Testis (tissue), 3 donors: ENCODE measurements around the gene SETD7. TPM values are rescaled to one million over a fixed set of nuclear protein-coding genes. Genes with fewer than 3 reads are reported as not detected.

Experiments
- DNase-seq: peaks from one replicate; pipeline ENCODE4 v3.0.0-alpha.2; 2019
- H3K27ac ChIP-seq, 2 donors: fragments of 200-600 bp; sonication (generic); one replicate each; pipeline ENCODE4 v1.5.1; 2019
- H3K27me3 ChIP-seq: fragments of 200-600 bp; sonication (generic); one replicate; pipeline ENCODE4 v1.5.1; 2019
- H3K36me3 ChIP-seq: fragments of 200-600 bp; sonication (generic); one replicate; pipeline ENCODE4 v1.5.1; 2017; ENCODE audit warnings: low read depth; ENCODE audit errors: missing control alignments
- H3K4me1 ChIP-seq: fragments of 200-600 bp; sonication (generic); one replicate; pipeline ENCODE4 v1.5.1; 2019
- H3K4me3 ChIP-seq, 2 donors: fragments of 200-600 bp; sonication (generic); one replicate each; pipeline ENCODE4 v1.5.1; 2017 to 2019
- H3K9me3 ChIP-seq: fragments of 200-600 bp; sonication (generic); one replicate; pipeline ENCODE4 v1.5.1; 2017
- POLR2A ChIP-seq: fragments of 450-650 bp; IDR thresholded peaks from one replicate; pipeline ENCODE4 v1.6.1; 2017; ENCODE audit warnings: antibody characterized with exemption, mild to moderate bottlenecking, moderate library complexity
- whole genome bisulfite sequencing, 2 donors: methylation state at CpG; one replicate each; pipeline ENCODE4 v1.1.5; 2018; 5-methylcytosine and 5-hydroxymethylcytosine counted together
- intact Hi-C: fragments of 100-400 bp; cut with DNase I; formaldehyde crosslinking; loops from one replicate; pipeline ENCODE4 v1.15.1; 2023; ENCODE audit warnings: low total_unique reads
- polyA plus RNA-seq: library from polyadenylated mRNA; stranded (reverse); fragments of 350-450 nt; fragmentation: Illumina TruSeq; extraction: RNeasy Lipid Tissue Mini Kit (QIAGEN cat#74804); gene quantifications from one replicate; pipeline ENCODE4 v1.2.3, GENCODE V29; 2014; ENCODE audit warnings: low read depth, low replicate concordance; ENCODE audit not compliant: insufficient read depth
- total RNA-seq, 2 donors: library from RNA; depleted of rRNA; stranded (reverse); fragments of >200 nt; gene quantifications; one replicate each; pipeline ENCODE4 v1.2.3, GENCODE V29; 2016
- TF ChIP-seq, protein P1 (sequence below), 3 experiments: fragments of 450-650 bp in 2 of 3; fragments of 200-600 bp in 1 of 3; sonication (generic) in 1 of 3; IDR thresholded peaks; one replicate each; pipeline ENCODE4 v1.5.1; 2016 to 2019; ENCODE audit warnings: antibody characterized with exemption in 3 of 3, mild to moderate bottlenecking in 2 of 3, moderate library complexity in 1 of 3

Gene SETD7
- total and polyA plus RNA-seq, 3 donors from 2014 or later: 39.1 to 66.5 (median 65.7) TPM

DNA sequence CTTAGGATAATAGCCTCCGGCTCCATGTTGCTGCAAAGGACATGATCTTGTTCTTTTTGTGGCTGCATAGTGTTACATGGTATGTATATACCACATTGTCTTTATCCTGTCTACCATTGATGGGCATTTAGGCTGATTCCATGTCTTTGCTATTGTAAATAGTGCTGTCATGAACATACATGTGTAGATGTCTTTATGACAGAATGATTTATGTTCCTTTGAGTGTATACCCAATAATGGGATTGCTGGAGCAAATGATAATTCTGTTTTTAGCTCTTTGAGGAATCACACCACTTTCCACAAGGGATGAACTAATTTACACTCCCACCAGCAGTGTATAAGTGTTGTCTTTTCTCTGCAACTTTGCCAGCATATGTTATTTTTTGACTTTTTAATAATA, 97.5 kb downstream of the SETD7 start:
- TF ChIP-seq, protein P1, sequence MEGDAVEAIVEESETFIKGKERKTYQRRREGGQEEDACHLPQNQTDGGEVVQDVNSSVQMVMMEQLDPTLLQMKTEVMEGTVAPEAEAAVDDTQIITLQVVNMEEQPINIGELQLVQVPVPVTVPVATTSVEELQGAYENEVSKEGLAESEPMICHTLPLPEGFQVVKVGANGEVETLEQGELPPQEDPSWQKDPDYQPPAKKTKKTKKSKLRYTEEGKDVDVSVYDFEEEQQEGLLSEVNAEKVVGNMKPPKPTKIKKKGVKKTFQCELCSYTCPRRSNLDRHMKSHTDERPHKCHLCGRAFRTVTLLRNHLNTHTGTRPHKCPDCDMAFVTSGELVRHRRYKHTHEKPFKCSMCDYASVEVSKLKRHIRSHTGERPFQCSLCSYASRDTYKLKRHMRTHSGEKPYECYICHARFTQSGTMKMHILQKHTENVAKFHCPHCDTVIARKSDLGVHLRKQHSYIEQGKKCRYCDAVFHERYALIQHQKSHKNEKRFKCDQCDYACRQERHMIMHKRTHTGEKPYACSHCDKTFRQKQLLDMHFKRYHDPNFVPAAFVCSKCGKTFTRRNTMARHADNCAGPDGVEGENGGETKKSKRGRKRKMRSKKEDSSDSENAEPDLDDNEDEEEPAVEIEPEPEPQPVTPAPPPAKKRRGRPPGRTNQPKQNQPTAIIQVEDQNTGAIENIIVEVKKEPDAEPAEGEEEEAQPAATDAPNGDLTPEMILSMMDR (IDR thresholded peaks at IDR 0.05): no peak
- no peak for TF ChIP-seq POLR2A
- Histone ChIP-seq H3K27ac (no peak overlapping the region), H3K4me3 (no peak overlapping the region), H3K36me3 (no peaks in the 10 kb centered on the region), H3K9me3 (no peaks in the 10 kb centered on the region), H3K4me1 (peaks cover 16% of the 10 kb centered on the region), H3K27me3 (no peaks in the 10 kb centered on the region)
- 93 to 95% methylated on average over 1 of the region's 1 CpG for WGBS, 2 donors
- no peak for DNase-seq
- intact Hi-C loops: loop anchor here (10.0 kb wide), 1 partner anchor 164 kb away; no protein-coding TSS in a partner anchor

DNA sequence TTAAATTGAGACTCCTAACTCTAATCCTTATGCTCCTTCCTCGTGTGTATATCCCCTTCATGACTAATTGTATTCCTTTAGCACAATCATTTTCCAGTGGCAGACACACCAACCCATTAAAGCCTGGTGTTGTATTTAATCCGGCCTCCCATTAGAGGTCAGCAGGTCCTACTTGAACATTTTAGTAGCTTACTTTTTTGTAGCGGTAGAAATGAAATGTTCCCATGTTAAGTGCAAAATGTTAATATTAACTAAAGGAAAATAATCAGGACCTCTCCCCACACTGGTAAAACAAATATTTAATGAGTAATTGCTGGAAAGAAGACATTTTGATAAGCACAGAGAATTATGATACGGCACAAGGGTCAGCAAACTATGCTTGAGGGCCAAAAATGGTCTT, 98.7 kb downstream of the SETD7 start:
- intact Hi-C loops: loop anchor here (10.0 kb wide), 1 partner anchor 163 kb away; no protein-coding TSS in a partner anchor
- Histone ChIP-seq H3K4me1 (peaks cover 20% of the 10 kb centered on the region), H3K27me3 (no peaks in the 10 kb centered on the region), H3K9me3 (no peaks in the 10 kb centered on the region), H3K36me3 (no peaks in the 10 kb centered on the region), H3K27ac (no peak overlapping the region), H3K4me3 (no peak overlapping the region)
- WGBS, 2 donors: 76 to 83% methylated on average over 4 of the region's 4 CpGs
- DNase-seq: no peak
- TF ChIP-seq, protein P1 (IDR thresholded peaks at IDR 0.05): no peak
- TF ChIP-seq POLR2A: no peak

DNA sequence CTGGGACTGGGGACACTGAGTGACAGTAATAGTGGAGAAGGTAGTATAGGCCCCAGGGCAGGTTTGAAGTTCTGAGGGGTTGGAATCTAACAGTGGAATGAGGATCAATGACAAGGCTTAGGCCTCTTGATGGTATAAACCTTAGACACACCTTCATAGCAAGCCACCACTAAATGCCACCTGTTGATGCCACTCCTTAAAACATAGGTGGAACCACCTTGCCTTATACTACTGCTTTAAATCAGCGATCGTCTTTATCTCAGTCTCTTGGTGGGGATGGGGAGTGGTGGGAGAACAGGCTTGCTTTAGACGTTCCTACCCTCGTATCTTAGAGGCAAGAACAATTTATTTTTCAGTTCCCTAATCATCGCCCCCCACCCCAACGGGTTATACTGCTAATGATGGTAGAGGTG, 100.9 kb downstream of the SETD7 start:
- 23 to 25% methylated on average over 6 of the region's 6 CpGs for WGBS, 2 donors
- Histone ChIP-seq H3K4me1 (peaks cover 29% of the 10 kb centered on the region), H3K27ac (no peak overlapping the region), H3K27me3 (no peaks in the 10 kb centered on the region), H3K36me3 (no peaks in the 10 kb centered on the region), H3K4me3 (peak overlapping the region; percentile 92 to 93), H3K9me3 (no peaks in the 10 kb centered on the region)
- intact Hi-C loops: loop anchor here (10.0 kb wide), 1 partner anchor 160 kb away; no protein-coding TSS in a partner anchor
- no peak for TF ChIP-seq POLR2A
- TF ChIP-seq, protein P1 (IDR thresholded peaks at IDR 0.05): no peak
- DNase-seq: no peak

DNA sequence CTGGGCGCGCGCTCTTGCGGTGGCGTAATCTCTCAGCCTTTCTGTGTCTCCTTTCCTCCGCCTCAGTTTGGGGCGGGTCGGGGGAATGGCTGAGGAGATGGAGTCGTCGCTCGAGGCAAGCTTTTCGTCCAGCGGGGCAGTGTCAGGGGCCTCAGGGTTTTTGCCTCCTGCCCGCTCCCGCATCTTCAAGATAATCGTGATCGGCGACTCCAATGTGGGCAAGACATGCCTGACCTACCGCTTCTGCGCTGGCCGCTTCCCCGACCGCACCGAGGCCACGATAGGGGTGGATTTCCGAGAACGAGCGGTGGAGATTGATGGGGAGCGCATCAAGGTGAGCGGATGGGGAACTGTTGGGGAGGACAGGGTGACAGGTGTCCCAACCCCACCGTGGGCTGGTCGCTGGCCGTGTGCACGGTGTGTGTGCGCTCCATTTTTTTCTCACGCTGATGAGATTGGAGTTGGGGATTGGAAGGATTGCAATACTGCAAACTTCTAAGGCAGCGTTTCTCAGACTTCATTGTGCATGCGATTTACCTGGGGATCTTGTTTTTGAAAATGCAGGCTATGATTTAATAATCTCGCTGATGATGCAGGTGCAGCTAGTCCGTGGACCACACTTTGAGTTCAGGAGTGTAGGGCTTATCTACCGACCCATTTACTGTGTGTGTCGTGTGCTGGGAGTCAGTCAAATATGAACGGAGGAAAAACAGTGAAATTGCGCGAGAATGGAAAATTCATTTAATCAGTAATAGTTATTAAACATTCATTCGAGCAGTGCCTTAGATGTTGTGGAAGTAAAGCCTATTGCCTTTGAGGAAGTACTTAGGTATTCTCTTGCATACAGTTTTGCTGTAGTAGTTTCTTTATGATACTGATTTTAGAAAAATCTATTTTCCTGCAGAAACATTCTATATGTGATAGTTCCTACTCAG, 101.6 kb downstream of the SETD7 start, which contains the start of gene RAB33B:
Gene RAB33B (plus strand): TSS at position 11 of the 935 bp plus-strand sequence. CDS start 75 bp downstream, at position 86.
- intact Hi-C loops: loop anchor here (10.0 kb wide), 1 partner anchor 160 kb away; no protein-coding TSS in a partner anchor
- 1% methylated on average over 20 to 46 of the region's 46 CpGs for WGBS, 2 donors
- Histone ChIP-seq H3K4me1 (peaks cover 29% of the 10 kb centered on the region), H3K27me3 (no peaks in the 10 kb centered on the region), H3K27ac (peak within 1 kb of the TSS; percentile 95 to 98), H3K4me3 (peak within 1 kb of the TSS; percentile 92 to 93), H3K9me3 (no peaks in the 10 kb centered on the region), H3K36me3 (no peaks in the 10 kb centered on the region)
- no peak for DNase-seq
- TF ChIP-seq POLR2A: peak; percentile 11
- TF ChIP-seq, protein P1 (IDR thresholded peaks at IDR 0.05): no peak
